OCI-LY3 (cell line): ENCODE results near the gene ADARB2.

ENCODE experiments used
- CTCF ChIP-seq: fragments of 200-600, 300-600 bp; sonication (generic); IDR thresholded peaks from 2 replicates; pipeline ENCODE4 v1.5.1; 2014; ENCODE audit warnings: antibody characterized with exemption, low read length, low read depth
- EZH2phosphoT487 ChIP-seq: fragments of 200-600 bp; shearing (Covaris generic); IDR thresholded peaks from 2 replicates; pipeline ENCODE4 v1.6.1; 2018; ENCODE audit warnings: antibody characterized with exemption, mixed run types, low read depth

- TF ChIP-seq CTCF (no peak), EZH2phosphoT487 (no peak)
These were observed 30.6 kb downstream of the ADARB2 start for GRCh38 chr10:1706711-1707110.
